Measurements from ENCODE around the gene PLA2G4A.

The PLA2G4A gene

GRCh38 chr1:186923486-186923885 is 94.7 kb downstream of the PLA2G4A start:
- no peak for DNase-seq

- no peak for DNase-seq
Measured at GRCh38 chr1:186925881-186926669, 97.3 kb downstream of the PLA2G4A start.

- no peak for DNase-seq
Measured at GRCh38 chr1:186927884-186928283, 99.1 kb downstream of the PLA2G4A start.

GRCh38 chr1:186930238-186930637 is 101.5 kb downstream of the PLA2G4A start:
- no peak for DNase-seq

GRCh38 chr1:186937016-186937670 is 108.4 kb downstream of the PLA2G4A start:
- DNase-seq = no peak

GRCh38 chr1:186943891-186944686 is 115.3 kb downstream of the PLA2G4A start:
- no peak for DNase-seq

GRCh38 chr1:186945146-186945545 is 116.4 kb downstream of the PLA2G4A start:
- no peak for DNase-seq

GRCh38 chr1:186948535-186948934 is 119.8 kb downstream of the PLA2G4A start:
- DNase-seq = no peak

GRCh38 chr1:186949173-186949572 is 120.4 kb downstream of the PLA2G4A start:
- DNase-seq = no peak

- no peak for DNase-seq
Measured at GRCh38 chr1:186950547-186950946, 121.8 kb downstream of the PLA2G4A start.

- DNase-seq = no peak
Measured at GRCh38 chr1:186953876-186954275, 125.1 kb downstream of the PLA2G4A start.

GRCh38 chr1:186957314-186957713 is 128.6 kb downstream of the PLA2G4A start:
- no peak for DNase-seq

GRCh38 chr1:186958520-186958919 is 129.8 kb downstream of the PLA2G4A start:
- DNase-seq = no peak

- DNase-seq = no peak
Measured at GRCh38 chr1:186960861-186961260, 132.1 kb downstream of the PLA2G4A start.

GRCh38 chr1:186965847-186966246 is 137.1 kb downstream of the PLA2G4A start:
- no peak for DNase-seq

- no peak for DNase-seq
Measured at GRCh38 chr1:186966456-186966855, 137.7 kb downstream of the PLA2G4A start.

GRCh38 chr1:186967656-186968394 is 139.1 kb downstream of the PLA2G4A start:
- DNase-seq = no peak

- no peak for DNase-seq
Measured at GRCh38 chr1:186974774-186975181, 146.0 kb downstream of the PLA2G4A start.

GRCh38 chr1:186975220-186975619 is 146.5 kb downstream of the PLA2G4A start:
- no peak for DNase-seq

GRCh38 chr1:186976700-186977099 is 148.0 kb downstream of the PLA2G4A start:
- DNase-seq = no peak

GRCh38 chr1:186977266-186977957 is 148.7 kb downstream of the PLA2G4A start:
- no peak for DNase-seq
